Heart left ventricle (tissue), 13 donors: Measurements from ENCODE around the gene KRT80.

Source experiments
- POLR2A ChIP-seq, 2 donors: fragments of 450-650 bp; IDR thresholded peaks; one replicate each; pipeline ENCODE4 v1.6.1; 2017; ENCODE audit warnings: antibody characterized with exemption in 2 of 2, mild to moderate bottlenecking in 2 of 2, moderate library complexity in 2 of 2
- TF ChIP-seq, protein P1 (sequence below), 12 donors: fragments of 200-600 bp; sonication (generic) in 4 of 12; IDR thresholded peaks; one replicate each; pipeline versions ENCODE4 v1.5.0 to v1.8.0; 2018 to 2022; ENCODE audit warnings: antibody characterized with exemption in 12 of 12, mild to moderate bottlenecking in 5 of 12
- donor health status: ischemic (EF 13 %, LVEDD 7.1; RV severe dilation, severe dysfunction).
- donor health status: DM: no; HTN: yes; CAD: no.
- donor health status: DM: no; HTN: no; CAD: no.
- donor health status: ischemic (EF 25% LVEDD 6.9; RV normal size, moderate dysfunction).
- donor health status: ischemic (EF 25% LVEDD 5.7; RV mildly dilated, moderate dysfunction).
- donor health status: ischemic (EF 35%, LVEDD 5.7; RV mildly dilated, moderate dysfunction).
- donor health status: nonischemic (EF 11% LVEDD 7.7; RV severe dilation, severe dysfunction).
- donor health status: DM: yes; HTN: yes; CAD: no.
- donor health status: PGD.
- donor health status: ischemic (EF 29% LVEDD 5.4; RV normal size, mild dysfunction).
- donor health status: nonischemic (EF 23%, LVEDD 6.1; RV moderate dilation, normal function).

DNA sequence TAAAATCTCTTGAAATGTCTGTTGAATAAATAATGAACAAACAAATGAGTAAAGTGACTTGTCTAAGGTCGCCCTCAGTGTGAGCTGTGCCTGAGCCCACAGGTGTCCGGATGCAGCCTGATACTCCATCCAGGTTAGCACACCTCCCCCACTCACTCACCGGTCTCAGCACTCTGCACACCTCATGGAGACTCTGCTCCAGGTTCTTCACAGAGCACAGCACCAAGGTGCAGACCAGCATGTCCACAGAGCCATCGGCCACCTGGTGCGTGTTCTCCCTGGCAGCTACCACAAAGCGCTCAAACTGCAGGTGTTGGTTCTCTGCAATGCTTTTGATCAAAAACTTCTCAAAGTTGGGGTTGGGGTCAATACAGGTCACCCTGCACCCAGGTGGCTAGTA lies 37.1 kb upstream of the KRT80 start:
- TF ChIP-seq, protein P1, sequence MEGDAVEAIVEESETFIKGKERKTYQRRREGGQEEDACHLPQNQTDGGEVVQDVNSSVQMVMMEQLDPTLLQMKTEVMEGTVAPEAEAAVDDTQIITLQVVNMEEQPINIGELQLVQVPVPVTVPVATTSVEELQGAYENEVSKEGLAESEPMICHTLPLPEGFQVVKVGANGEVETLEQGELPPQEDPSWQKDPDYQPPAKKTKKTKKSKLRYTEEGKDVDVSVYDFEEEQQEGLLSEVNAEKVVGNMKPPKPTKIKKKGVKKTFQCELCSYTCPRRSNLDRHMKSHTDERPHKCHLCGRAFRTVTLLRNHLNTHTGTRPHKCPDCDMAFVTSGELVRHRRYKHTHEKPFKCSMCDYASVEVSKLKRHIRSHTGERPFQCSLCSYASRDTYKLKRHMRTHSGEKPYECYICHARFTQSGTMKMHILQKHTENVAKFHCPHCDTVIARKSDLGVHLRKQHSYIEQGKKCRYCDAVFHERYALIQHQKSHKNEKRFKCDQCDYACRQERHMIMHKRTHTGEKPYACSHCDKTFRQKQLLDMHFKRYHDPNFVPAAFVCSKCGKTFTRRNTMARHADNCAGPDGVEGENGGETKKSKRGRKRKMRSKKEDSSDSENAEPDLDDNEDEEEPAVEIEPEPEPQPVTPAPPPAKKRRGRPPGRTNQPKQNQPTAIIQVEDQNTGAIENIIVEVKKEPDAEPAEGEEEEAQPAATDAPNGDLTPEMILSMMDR (IDR thresholded peaks at IDR 0.05) = no peak
- no peak for TF ChIP-seq POLR2A (IDR thresholded peaks at IDR 0.05)
